Fibroblast of pulmonary artery (primary cell): ENCODE data around the gene DUOXA2.

ENCODE experiments used
- DNase-seq: peaks from one replicate; pipeline ENCODE4 v3.0.0-alpha.2; 2010; ENCODE audit warnings: low read depth
- H3K4me3 ChIP-seq: replicated peaks from 2 replicates; pipeline ENCODE4 v1.5.1; 2011; ENCODE audit warnings: low read depth, mild to moderate bottlenecking, control low read depth, low read length, moderate library complexity
- TF ChIP-seq, protein P1 (sequence below): IDR thresholded peaks from 2 replicates; pipeline ENCODE4 v1.5.1; 2011; ENCODE audit warnings: mild to moderate bottlenecking, control low read depth, low read length, inconsistent platforms; ENCODE audit errors: missing control alignments

Gene DUOXA2

GRCh38 chr15:45148076-45149059 is 34.2 kb downstream of the DUOXA2 start:
- TF ChIP-seq, protein P1, sequence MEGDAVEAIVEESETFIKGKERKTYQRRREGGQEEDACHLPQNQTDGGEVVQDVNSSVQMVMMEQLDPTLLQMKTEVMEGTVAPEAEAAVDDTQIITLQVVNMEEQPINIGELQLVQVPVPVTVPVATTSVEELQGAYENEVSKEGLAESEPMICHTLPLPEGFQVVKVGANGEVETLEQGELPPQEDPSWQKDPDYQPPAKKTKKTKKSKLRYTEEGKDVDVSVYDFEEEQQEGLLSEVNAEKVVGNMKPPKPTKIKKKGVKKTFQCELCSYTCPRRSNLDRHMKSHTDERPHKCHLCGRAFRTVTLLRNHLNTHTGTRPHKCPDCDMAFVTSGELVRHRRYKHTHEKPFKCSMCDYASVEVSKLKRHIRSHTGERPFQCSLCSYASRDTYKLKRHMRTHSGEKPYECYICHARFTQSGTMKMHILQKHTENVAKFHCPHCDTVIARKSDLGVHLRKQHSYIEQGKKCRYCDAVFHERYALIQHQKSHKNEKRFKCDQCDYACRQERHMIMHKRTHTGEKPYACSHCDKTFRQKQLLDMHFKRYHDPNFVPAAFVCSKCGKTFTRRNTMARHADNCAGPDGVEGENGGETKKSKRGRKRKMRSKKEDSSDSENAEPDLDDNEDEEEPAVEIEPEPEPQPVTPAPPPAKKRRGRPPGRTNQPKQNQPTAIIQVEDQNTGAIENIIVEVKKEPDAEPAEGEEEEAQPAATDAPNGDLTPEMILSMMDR = no peak
- no peak overlapping the region for H3K4me3 ChIP-seq
- no peak for DNase-seq

DNA sequence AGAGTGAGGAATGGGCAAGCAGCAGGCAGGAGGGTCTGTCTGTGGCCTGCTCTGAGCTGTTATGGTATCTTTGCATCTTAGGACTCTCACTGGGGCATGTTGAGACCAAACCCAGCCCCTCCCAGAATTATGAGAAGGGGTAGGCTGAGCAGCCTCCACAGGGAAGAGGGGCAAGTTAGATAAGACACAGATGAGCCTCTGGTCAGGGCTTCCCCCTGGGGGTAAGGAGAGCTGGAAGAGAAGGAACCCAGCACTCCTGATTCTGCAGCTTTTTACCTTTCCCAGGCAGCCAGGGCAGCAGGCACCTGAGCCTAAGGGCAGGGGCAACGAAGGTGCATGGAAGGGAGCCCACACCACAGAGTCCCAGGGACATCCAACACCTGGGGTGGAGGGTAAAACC is 34.9 kb downstream of the DUOXA2 start:
- H3K4me3 ChIP-seq = no peak overlapping the region
- TF ChIP-seq, protein P1 = no peak
- DNase-seq = no peak

DNA sequence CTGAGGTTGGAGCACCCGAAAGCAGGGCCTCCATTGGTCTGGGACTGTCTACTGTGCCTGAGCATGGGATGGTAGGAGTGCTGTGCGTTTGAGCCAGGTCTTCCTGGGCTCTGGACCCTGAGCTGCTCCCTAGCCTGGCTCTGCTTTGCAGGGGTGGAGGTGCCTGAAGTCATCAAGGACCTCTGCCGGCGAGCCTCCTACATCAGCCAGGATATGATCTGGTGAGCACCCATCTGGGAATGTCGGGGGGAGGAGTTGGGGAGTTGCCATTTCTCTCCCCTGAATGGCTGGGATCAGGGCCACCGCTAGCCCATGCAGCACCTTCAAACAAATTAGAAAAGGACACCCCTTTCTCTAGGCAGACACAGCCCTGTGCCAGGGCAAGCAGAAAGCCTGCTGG is 36.4 kb downstream of the DUOXA2 start:
- TF ChIP-seq, protein P1 = no peak
- H3K4me3 ChIP-seq = no peak overlapping the region
- DNase-seq = no peak

DNA sequence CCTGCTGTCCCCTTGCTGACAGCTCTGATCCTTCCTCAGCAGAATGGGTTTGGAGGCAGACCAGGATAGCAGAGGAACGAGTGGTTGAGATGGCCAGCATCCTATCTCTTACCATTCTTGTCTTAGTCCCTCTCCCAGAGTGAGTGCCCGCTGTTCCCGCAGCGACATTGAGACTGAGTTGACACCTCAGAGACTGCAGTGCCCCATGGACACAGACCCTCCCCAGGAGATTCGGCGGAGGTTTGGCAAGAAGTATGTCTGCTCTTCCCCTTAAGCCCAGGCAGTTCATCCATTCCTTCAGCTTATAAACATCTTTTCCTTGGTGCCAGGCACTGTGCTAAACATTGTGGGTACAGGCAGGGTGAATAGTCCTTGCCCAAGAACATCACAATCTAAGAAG is 36.9 kb downstream of the DUOXA2 start:
- DNase-seq = no peak
- TF ChIP-seq, protein P1 = no peak
- no peak overlapping the region for H3K4me3 ChIP-seq

- H3K4me3 ChIP-seq = no peak overlapping the region
- TF ChIP-seq, protein P1 = no peak
- DNase-seq = no peak
Measured at GRCh38 chr15:45151998-45152828, 38.1 kb downstream of the DUOXA2 start.

GRCh38 chr15:45155739-45156138 is 41.6 kb downstream of the DUOXA2 start:
- TF ChIP-seq, protein P1 = no peak
- no peak for DNase-seq
- no peak overlapping the region for H3K4me3 ChIP-seq
